GM19023 (cell line): Measurements from ENCODE around the gene RICTOR.
A peak's percentile ranks its signal among the peaks of the same experiment; 100 is the strongest.

Experiments
- ATAC-seq: cut with Tn5 transposase; IDR thresholded peaks from one replicate; pipeline ENCODE4 v1.9.1; 2021; ENCODE audit warnings: mild to moderate bottlenecking, moderate library complexity; ENCODE audit not compliant: unreplicated experiment

RICTOR gene

GRCh38 chr5:39093352-39093751, 19.2 kb upstream of the RICTOR start:
- ATAC-seq: no peak

DNA sequence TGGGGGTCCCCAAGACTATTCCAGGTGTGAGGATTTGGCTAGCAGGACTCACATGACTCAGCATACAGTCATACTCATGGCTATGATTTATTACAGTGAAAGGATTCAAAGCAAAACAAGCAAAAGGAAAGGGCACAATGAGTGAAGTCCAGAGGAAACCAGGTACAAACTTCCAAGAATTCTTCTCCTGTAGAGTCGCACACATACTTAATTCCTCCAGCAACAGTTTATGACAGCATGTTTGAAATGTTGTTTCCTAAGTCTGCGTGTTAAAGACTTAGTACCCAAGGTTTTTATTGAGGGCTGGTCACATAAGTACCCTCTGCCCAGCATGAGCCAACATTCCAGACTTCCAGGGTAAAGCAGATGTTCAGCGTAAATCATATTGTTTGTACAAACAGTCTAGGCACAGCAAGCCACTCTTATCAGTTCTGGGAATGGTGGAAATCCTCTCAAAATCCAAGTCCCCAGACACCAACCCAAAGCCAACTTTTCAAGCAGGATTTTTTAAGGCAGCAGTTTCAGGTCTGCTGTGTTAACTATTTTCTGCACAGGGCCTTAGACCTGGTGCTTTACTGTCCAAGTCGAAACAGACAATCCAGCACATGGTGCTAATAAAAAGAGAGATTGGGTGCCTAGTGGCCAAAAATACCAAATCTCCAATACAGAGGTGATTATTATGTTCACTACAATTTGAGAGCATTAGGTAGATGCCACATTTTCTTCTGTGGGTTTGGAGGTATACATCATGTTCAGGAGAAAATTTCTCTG, 18.6 kb upstream of the RICTOR start:
- ATAC-seq: no peak

DNA sequence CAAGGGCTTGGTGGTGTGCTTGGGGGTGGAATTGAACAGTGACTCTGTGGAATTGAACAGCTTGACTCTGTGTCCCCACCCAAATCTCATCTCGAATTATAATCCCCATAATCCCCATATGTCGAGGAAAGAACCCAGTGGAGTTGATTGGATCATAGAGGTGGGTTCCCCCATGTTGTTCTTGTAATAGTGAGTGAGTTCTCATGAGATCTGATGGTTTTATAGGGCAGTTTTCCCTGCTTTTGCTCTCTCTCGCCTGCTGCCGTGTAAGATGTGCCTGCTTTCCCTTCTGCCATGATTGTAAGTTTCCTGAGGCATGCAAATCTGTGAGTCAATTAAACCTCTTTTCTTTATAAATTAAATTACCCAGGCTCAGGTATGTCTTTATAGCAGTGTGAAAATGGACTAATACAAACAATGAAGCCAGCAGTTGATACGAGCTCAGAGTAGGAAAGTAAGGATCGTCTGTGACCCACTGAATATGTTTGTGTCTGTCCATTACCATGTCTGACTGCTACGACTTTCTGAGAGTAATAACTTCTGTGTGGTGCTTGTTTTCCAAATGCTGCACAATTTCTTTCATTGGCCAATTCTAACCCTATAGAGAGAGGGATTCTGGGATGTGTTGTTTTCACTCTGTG, 17.9 kb upstream of the RICTOR start:
- no peak for ATAC-seq

DNA sequence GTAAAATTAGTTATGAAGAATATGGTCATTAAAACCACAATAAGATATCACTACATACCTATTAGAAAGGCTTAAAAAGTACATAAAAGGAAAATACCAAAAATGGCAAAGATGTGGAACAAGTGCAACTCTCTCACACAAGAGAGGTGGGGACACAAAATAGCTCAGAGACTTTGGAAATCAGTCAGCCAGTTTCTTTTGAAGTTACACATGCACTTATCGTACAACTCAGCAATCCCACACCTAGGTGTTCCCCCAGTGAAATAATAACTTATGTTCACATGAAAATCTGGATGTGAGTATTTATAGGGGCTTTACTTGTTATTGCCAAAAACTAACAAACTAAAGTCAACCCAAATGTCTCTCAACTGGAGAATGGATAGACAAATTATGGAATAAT, 9.8 kb upstream of the RICTOR start:
- no peak for ATAC-seq

DNA sequence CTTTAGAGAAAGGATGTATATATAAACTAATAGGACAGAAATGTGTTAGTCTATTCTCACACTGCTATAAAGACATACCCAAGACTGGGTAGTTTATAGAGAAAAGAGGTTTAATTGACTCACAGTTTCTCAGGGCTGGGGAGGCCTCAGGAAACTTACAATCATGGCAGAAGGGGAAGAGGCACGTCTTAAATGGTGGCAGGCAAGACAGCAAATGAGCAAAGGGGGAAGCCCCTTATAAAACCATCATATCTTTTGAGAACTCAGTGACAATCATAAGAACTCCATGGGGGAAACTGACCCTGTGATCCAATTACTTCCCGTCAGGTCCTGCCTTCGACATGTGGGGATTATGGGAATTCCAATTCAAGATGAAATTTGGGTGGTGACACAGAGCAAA, 8.8 kb upstream of the RICTOR start:
- ATAC-seq: no peak

GRCh38 chr5:39080597-39081204, 6.5 kb upstream of the RICTOR start:
- no peak for ATAC-seq

DNA sequence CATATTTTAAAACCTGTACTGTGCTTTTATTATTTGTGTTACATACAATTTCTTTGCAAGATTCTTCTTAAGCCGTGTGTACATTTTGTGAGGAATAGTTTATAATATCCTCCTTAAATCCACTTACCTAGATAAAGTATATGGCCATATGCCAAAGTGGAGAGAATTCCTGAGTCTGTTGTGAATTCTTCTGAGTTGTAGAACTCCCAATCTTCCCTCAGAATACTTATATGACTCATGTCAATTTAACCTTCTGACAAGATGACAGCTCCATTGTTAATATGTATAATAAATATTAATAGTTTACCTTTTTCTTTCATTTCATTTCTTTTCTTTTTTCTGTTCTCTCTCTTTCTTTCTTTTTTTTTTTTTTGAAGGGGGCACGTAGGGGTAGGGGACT, 6.0 kb upstream of the RICTOR start:
- ATAC-seq: no peak

GRCh38 chr5:39079147-39079546, 4.9 kb upstream of the RICTOR start:
- no peak for ATAC-seq

DNA sequence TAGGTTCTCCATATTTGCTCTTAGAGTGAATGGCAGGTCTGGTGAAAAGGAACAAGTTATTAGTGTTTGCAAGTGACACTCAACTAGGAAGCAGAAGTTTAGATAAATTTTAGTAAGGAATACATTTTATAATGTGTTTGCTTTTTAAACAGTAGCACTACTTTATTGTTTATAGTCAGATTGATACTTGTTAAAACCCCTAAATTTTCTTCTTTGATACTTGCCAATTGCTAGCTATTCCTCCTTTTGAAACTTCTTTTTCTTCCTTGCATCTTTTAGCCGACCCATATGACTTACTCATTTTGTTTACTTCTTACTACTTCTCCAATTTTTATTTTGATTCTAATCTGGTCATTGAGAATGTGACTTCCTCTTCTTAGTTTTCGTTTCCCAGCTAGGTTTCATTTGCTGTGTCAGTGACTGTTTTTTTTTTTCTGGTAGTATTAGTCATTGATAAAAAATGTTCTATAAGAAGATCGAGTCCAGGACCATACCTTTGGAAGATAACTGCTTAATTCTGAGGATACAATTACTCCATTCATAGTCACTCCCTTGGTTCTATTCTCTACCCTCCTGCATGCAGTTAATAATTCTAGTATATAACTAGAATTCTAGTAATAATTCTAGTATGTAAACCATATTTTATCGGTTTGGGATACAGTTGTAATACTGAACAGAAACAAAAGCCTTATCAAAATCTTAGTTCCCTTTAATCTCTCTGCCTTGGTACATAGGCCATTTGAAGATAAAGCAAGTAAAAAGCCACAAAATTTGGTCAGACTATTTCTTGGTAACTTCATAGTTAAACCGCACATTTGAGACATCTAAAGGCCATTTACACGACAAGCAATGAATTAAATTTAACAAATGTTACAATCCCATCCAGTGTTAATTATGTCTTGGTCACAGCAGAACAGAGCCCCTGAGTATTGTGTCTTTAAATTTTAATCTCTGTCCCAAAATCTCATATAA, 2.8 kb upstream of the RICTOR start:
- no peak for ATAC-seq

- no peak for ATAC-seq
Measured at GRCh38 chr5:39076101-39076756, 2.0 kb upstream of the RICTOR start.

DNA sequence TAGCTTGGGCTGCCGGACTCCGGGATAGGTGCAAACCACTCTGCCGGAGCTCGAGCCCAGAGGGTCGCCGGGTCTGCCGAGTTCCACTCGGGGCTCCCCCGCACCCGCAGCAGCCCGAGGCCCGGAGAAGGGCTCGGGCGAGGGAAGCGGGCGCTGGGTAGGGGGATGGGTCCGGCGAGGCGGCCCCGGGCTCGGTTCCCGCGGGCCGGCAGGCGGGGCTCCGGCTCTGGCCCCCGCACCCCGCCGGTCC, 507 bp downstream of the RICTOR start:
- peak; percentile 29 for ATAC-seq

DNA sequence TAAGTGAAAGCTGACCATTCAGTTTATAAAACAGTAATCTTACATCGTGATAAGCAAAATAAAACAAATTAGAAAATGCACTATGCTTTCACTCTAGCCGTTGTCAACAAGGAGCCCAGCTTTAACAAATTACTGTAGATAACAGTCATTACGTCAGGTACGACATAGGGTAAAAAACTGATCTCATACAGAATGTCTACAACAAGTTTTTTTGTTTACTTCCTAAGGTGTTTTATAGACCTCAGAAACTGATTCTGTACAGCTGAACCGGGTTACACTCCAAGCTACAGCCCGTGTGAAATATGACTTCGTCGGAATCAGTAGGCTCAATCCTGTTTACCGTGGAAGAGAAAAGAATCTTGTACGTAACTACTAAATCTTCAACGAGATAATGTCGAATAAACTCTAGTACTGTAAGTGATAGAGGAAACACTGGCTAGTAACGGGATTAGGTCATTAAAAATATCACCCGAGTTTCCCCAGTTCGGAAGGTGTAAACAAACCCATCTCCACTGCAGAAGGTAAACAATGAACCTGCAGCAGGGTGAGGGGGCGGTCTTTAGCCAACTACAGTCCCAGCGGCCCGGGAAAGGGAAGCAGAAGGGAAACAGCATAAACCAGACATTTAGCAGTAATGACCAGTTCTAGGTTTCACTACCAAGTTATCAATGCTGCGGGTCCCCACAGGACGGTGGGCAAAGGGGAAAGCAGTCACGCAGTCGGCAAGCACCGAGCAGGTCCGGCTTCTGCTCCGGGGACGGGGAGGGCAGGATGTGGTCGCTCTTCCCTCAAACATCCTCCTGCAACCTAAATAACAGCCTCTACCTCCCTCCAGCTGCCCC, 1.1 kb downstream of the RICTOR start:
- peak; percentile 41 for ATAC-seq

- ATAC-seq: no peak
Measured at GRCh38 chr5:39068099-39068498, 6.1 kb downstream of the RICTOR start.

DNA sequence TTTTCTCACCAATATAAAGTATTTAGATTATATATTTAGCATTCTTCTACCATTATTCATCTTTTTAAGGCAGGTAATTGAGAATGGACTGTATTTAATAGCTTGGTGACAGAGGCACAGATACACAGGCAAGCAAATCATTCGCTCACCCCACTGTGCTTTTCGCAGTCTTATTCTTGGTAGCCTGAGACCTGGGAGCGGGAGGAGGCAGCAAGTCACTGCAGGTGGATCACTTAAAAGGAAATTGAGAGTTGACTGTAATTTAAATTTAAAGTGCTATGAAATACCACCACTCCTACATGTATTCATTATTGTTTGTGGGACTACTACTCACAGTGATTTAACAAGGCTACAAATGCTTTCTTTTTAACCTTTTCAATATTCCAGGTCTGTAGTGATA, 9.7 kb downstream of the RICTOR start:
- no peak for ATAC-seq

- no peak for ATAC-seq
Measured at GRCh38 chr5:39063037-39063436, 11.2 kb downstream of the RICTOR start.

DNA sequence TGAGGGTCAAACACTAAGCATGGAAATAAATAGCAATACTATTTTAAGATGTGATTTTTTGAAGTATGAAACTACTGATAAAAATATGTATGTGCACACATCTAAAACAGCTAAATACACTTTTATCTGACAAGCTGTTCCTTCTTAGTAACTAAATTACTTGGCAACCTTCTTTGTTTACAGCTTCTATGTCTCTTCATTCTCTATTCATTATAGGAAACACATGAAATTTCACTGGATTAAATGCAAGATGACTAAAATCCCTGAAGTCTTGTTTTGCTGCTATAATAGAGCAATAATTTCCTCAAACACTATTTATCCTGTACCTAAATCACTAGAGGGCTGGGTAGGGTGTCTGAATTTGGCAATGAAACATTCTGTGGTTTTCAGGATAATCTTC, 11.7 kb downstream of the RICTOR start:
- no peak for ATAC-seq

GRCh38 chr5:39062104-39062503, 12.1 kb downstream of the RICTOR start:
- ATAC-seq: no peak

DNA sequence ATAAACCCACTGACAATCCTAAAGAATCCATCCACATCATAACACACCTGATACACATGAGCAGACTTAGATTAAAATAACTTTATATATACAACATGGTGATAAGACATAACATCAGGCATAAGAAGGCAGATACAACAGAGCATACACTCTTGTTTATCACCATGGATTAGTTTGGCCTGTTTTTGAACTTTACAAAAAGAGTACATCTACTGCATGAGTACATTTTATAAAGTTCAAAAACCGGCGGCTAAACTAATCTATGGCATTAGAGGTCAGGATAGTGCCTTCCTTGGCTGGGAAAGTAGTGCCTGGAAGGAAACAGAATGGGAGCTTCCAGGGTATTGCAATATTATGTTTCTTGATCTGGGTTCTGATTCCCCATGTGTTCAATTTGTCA, 15.1 kb downstream of the RICTOR start:
- no peak for ATAC-seq

DNA sequence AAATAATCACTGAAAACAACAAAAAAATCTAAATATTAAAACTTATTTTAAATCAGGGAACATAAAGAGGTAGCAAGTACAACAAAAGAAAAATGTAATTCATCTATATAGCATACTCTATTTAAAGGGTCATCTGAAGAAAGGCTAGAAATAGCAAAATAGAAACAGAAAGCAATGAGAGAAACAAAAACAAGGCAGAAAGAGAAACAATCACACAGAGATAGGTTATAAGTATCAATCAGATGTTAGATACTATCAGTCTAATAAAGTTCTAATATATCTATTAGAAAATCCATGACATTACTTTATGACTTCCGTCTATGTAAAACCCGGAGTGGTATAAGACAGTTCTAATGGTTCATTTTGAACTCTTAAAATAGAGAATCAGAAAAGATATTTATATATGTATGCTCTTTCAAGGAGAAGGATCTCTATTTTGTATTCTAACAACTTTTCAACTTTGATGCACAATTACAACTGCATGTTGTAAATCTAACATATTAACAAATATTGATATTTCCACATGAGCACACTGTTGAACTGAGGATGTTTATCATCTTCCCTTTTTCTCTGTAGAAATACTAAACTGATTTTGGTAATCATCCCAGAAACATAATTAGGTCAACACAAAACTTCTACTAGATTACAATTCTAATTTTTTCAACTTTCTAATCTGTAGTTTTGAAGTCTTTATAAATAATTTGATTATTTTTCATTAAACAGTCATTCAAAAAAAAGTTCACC, 15.8 kb downstream of the RICTOR start:
- peak; percentile 56 for ATAC-seq
